ENCODE results near the gene OPN3. TPM values are rescaled to one million over a fixed set of nuclear protein-coding genes. Genes with fewer than 3 reads are reported as not detected.

OPN3 gene
- total RNA-seq, 1 donor from 2014 or later = 10.5 TPM

Other genes starting within 250 kb of the OPN3 start
- 57.2 TPM for gene FH, start 120.6 kb downstream of the OPN3 start, total RNA-seq
- gene KMO, start 108.0 kb downstream of the OPN3 start, total RNA-seq = 3.2 TPM
- gene CHML, start within 50 bp of the OPN3 start, total RNA-seq = 8.0 TPM
- gene WDR64, start 11.9 kb upstream of the OPN3 start, total RNA-seq = not detected
- gene EXO1, start 207.8 kb upstream of the OPN3 start, total RNA-seq = 0.48 TPM

All from mesenteric fat pad (tissue), 1 donor.